Natural killer cell (primary cell): ENCODE data around the gene GTSE1. TPM values are rescaled to one million over a fixed set of nuclear protein-coding genes. Genes with fewer than 3 reads are reported as not detected.

Experiments used
- ATAC-seq, 3 donors: fragments of 150-1000 bp in 2 of 3; fragments of 200-7000 bp in 1 of 3; cut with Tn5 transposase; 1 replicate in 1 of 3; 2 replicates in 2 of 3; pipeline ENCODE4 v1.10.0; 2021; ENCODE audit warnings: mild to moderate bottlenecking in 2 of 3, moderate library complexity in 2 of 3
- DNase-seq, 2 donors: peaks; one replicate each; pipeline versions ENCODE4 v3.0.0 to v3.0.0-alpha.2; 2013 to 2021; ENCODE audit warnings: mixed read lengths in 1 of 2
- H3K27ac ChIP-seq: one replicate; pipeline ENCODE4 v1.5.1; 2013; ENCODE audit warnings: mild to moderate bottlenecking, low read length
- H3K27me3 ChIP-seq: one replicate; pipeline ENCODE4 v1.6.1; 2013; ENCODE audit warnings: low read length; ENCODE audit not compliant: control insufficient read depth, insufficient read depth
- H3K36me3 ChIP-seq: one replicate; pipeline ENCODE4 v1.6.1; 2013; ENCODE audit warnings: low read length; ENCODE audit not compliant: control insufficient read depth, insufficient read depth
- H3K4me1 ChIP-seq: one replicate; pipeline ENCODE4 v1.6.1; 2013; ENCODE audit warnings: low read length; ENCODE audit not compliant: control insufficient read depth, insufficient read depth
- H3K4me3 ChIP-seq: one replicate; pipeline ENCODE4 v1.5.1; 2013; ENCODE audit warnings: low read length
- H3K9me3 ChIP-seq: one replicate; pipeline ENCODE4 v1.6.1; 2013; ENCODE audit warnings: low read length; ENCODE audit not compliant: control insufficient read depth, insufficient read depth
- H3K27ac Mint-ChIP-seq, 2 donors: one replicate each; pipeline ENCODE4 v1.8.0; 2022; ENCODE audit warnings: mild to moderate bottlenecking in 2 of 2, mixed read lengths in 2 of 2, moderate library complexity in 1 of 2
- H3K27me3 Mint-ChIP-seq, 2 donors: one replicate each; pipeline ENCODE4 v1.8.0; 2022; ENCODE audit warnings: low read depth in 2 of 2, mixed read lengths in 2 of 2
- H3K36me3 Mint-ChIP-seq: one replicate; pipeline ENCODE4 v1.8.0; 2022; ENCODE audit warnings: mixed read lengths
- H3K4me1 Mint-ChIP-seq, 2 donors: one replicate each; pipeline ENCODE4 v1.8.0; 2022; ENCODE audit warnings: mixed read lengths in 2 of 2
- H3K4me3 Mint-ChIP-seq: one replicate; pipeline ENCODE4 v1.8.0; 2022; ENCODE audit warnings: mild to moderate bottlenecking, moderate library complexity, mixed read lengths
- H3K9me3 Mint-ChIP-seq, 2 donors: one replicate each; pipeline ENCODE4 v1.8.0; 2022; ENCODE audit warnings: mixed read lengths in 2 of 2
- CTCF ChIP-seq: fragments of 200-600 bp; IDR thresholded peaks from one replicate; pipeline ENCODE4 v1.8.0; 2022; ENCODE audit warnings: antibody characterized with exemption
- WGBS: methylation state at CpG from one replicate; pipeline ENCODE4 v1.1.7; 2013; ENCODE audit warnings: missing lambda C conversion rate; ENCODE audit not compliant: insufficient coverage; 5-methylcytosine and 5-hydroxymethylcytosine counted together
- intact Hi-C: fragments of 100-400 bp; cut with micrococcal nuclease; formaldehyde crosslinking; loops from one replicate; pipeline ENCODE4 v1.14.2; 2022
- total RNA-seq, 4 donors: library from RNA; stranded (reverse); fragments of 120-200 nt in 1 of 4; gene quantifications; one replicate each; pipeline versions ENCODE4 v1.2.3 to v1.2.4, GENCODE V29; 2013 to 2022

The GTSE1 gene
- total RNA-seq, 3 donors from 2014 or later (not counting 1 experiment from before 2014, with no cell fraction given): 2.7 to 4.0 (median 2.9) TPM

- no peak for TF ChIP-seq CTCF
- Mint-ChIP-seq H3K4me1 (peaks cover 70 to 81% of the 10 kb centered on the region in 2 donors), H3K27ac (peak overlapping the region; percentile 99), H3K9me3 (no peaks in the 10 kb centered on the region), H3K36me3 (no peaks in the 10 kb centered on the region), H3K4me3 (peak overlapping the region; percentile 75), H3K27me3 (no peaks in the 10 kb centered on the region)
- WGBS: 48% methylated on average over 11 of the region's 11 CpGs
- Histone ChIP-seq H3K36me3 (peaks cover 32% of the 10 kb centered on the region), H3K9me3 (peaks cover 4% of the 10 kb centered on the region), H3K4me3 (no peak overlapping the region), H3K27me3 (no peaks in the 10 kb centered on the region), H3K27ac (peak overlapping the region; percentile 97), H3K4me1 (peaks cover 73% of the 10 kb centered on the region)
- ATAC-seq: peak in 1 of 3 donors; percentile 4
- intact Hi-C loops: loop anchor here (10.0 kb wide), 1 partner anchor 299 kb away; no protein-coding TSS in a partner anchor
- DNase-seq: peak; percentile 40 to 42
Observed at GRCh38 chr22:46293577-46294260, 3.0 kb upstream of the GTSE1 start.

GRCh38 chr22:46294784-46295183 is 1.9 kb upstream of the GTSE1 start:
- intact Hi-C loops: loop anchor here (5.0 to 10.0 kb wide), 4 partner anchors 147 to 300 kb away; no protein-coding TSS in a partner anchor
- TF ChIP-seq CTCF: no peak
- Mint-ChIP-seq H3K9me3 (no peaks in the 10 kb centered on the region), H3K27ac (peak overlapping the region; percentile 99), H3K36me3 (no peaks in the 10 kb centered on the region), H3K4me3 (peak overlapping the region; percentile 71), H3K4me1 (peaks cover 65 to 72% of the 10 kb centered on the region in 2 donors), H3K27me3 (no peaks in the 10 kb centered on the region)
- DNase-seq (no peak), ATAC-seq (no peak)
- WGBS: 96% methylated on average over 2 of the region's 2 CpGs
- Histone ChIP-seq H3K4me3 (no peak overlapping the region), H3K36me3 (peaks cover 27% of the 10 kb centered on the region), H3K4me1 (peaks cover 62% of the 10 kb centered on the region), H3K27ac (peak overlapping the region; percentile 85), H3K27me3 (no peaks in the 10 kb centered on the region), H3K9me3 (peaks cover 4% of the 10 kb centered on the region)

- Histone ChIP-seq H3K4me3 (no peak overlapping the region), H3K9me3 (peaks cover 4% of the 10 kb centered on the region), H3K27me3 (no peaks in the 10 kb centered on the region), H3K4me1 (peaks cover 56% of the 10 kb centered on the region), H3K36me3 (peaks cover 26% of the 10 kb centered on the region), H3K27ac (peak overlapping the region; percentile 85)
- DNase-seq (no peak), ATAC-seq (no peak)
- Mint-ChIP-seq H3K4me3 (peak overlapping the region; percentile 95), H3K27ac (peak overlapping the region; percentile 99), H3K36me3 (no peaks in the 10 kb centered on the region), H3K4me1 (peaks cover 58 to 66% of the 10 kb centered on the region in 2 donors), H3K9me3 (no peaks in the 10 kb centered on the region), H3K27me3 (no peaks in the 10 kb centered on the region)
- TF ChIP-seq CTCF: no peak
- WGBS: 72% methylated on average over 4 of the region's 4 CpGs
- intact Hi-C loops: loop anchor here (5.0 to 10.0 kb wide), 4 partner anchors 148 to 301 kb away; no protein-coding TSS in a partner anchor
Observed at GRCh38 chr22:46295277-46295971, 1.2 kb upstream of the GTSE1 start.
